Measurements from ENCODE around the gene CDH24.
A peak's percentile ranks its signal among the peaks of the same experiment; 100 is the strongest.
"Not testable (repeated sequence)": the region's sequence is repeated elsewhere in the genome, so short reads cannot be mapped to it uniquely, and the experiment has no call there.

CDH24 gene

GRCh38 chr14:23015618-23016017 is 41.7 kb downstream of the CDH24 start:
- no peak overlapping the region for H3K4me2 ChIP-seq (ENCODE audit: insufficient read depth, low read length)
- H4K20me1 ChIP-seq (ENCODE audit: insufficient read depth, low read length): no peaks in the 10 kb centered on the region
- no peak overlapping the region for H3K9ac ChIP-seq (ENCODE audit: low read depth, low read length)
- H3K4me1 ChIP-seq (ENCODE audit: insufficient read depth, low read length): no peaks in the 10 kb centered on the region
- no peak overlapping the region for H3K4me3 ChIP-seq (ENCODE audit: low read depth in 1 of 2, low read length in 2 of 2)
- DNase-seq (no peak), ATAC-seq (ENCODE audit: insufficient read depth, low read depth) (no peak)
- H3K27me3 ChIP-seq (ENCODE audit: insufficient read depth, low read length, poor library complexity): no peaks in the 10 kb centered on the region
- no peaks in the 10 kb centered on the region for H3K79me2 ChIP-seq (ENCODE audit: insufficient read depth, low read length)
- H3K36me3 ChIP-seq (ENCODE audit: insufficient read depth, low read length): no peaks in the 10 kb centered on the region
- H2AFZ ChIP-seq (ENCODE audit: low read depth, low read length): no peak overlapping the region
- TF ChIP-seq EZH2 (IDR thresholded peaks at IDR 0.05; ENCODE audit: borderline replicate concordance, low read depth, low read length, severe bottlenecking) (no peak), CTCF (IDR thresholded peaks at IDR 0.05; ENCODE audit: borderline replicate concordance, extremely low read depth, low read length, poor library complexity, severe bottlenecking) (no peak)
- no peaks in the 10 kb centered on the region for H3K9me3 ChIP-seq (ENCODE audit: insufficient read depth, low read length, severe bottlenecking)
- H3K27ac ChIP-seq (ENCODE audit: low read length): no peak overlapping the region

GRCh38 chr14:23013749-23014054 is 43.6 kb downstream of the CDH24 start:
- not testable (repeated sequence) for H3K9me3 ChIP-seq (ENCODE audit: insufficient read depth, low read length, severe bottlenecking); DNase-seq; H3K4me3 ChIP-seq (ENCODE audit: low read depth in 1 of 2, low read length in 2 of 2); H2AFZ ChIP-seq (ENCODE audit: low read depth, low read length); H3K9ac ChIP-seq (ENCODE audit: low read depth, low read length); H3K27ac ChIP-seq (ENCODE audit: low read length); H4K20me1 ChIP-seq (ENCODE audit: insufficient read depth, low read length); H3K79me2 ChIP-seq (ENCODE audit: insufficient read depth, low read length); H3K27me3 ChIP-seq (ENCODE audit: insufficient read depth, low read length, poor library complexity); H3K4me2 ChIP-seq (ENCODE audit: insufficient read depth, low read length); ATAC-seq (ENCODE audit: insufficient read depth, low read depth); H3K36me3 ChIP-seq (ENCODE audit: insufficient read depth, low read length)
- peaks cover 15% of the 10 kb centered on the region for H3K4me1 ChIP-seq (ENCODE audit: insufficient read depth, low read length)

GRCh38 chr14:23013054-23013748 is 44.1 kb downstream of the CDH24 start:
- Histone ChIP-seq H3K4me2 (ENCODE audit: insufficient read depth, low read length) (no peak overlapping the region), H3K27ac (ENCODE audit: low read length) (no peak overlapping the region), H3K9me3 (ENCODE audit: insufficient read depth, low read length, severe bottlenecking) (no peaks in the 10 kb centered on the region), H2AFZ (ENCODE audit: low read depth, low read length) (no peak overlapping the region), H3K27me3 (ENCODE audit: insufficient read depth, low read length, poor library complexity) (no peaks in the 10 kb centered on the region), H3K9ac (ENCODE audit: low read depth, low read length) (no peak overlapping the region), H3K4me1 (ENCODE audit: insufficient read depth, low read length) (peaks cover 20% of the 10 kb centered on the region), H3K79me2 (ENCODE audit: insufficient read depth, low read length) (peaks cover 12% of the 10 kb centered on the region), H3K36me3 (ENCODE audit: insufficient read depth, low read length) (no peaks in the 10 kb centered on the region), H4K20me1 (ENCODE audit: insufficient read depth, low read length) (no peaks in the 10 kb centered on the region), H3K4me3 (ENCODE audit: low read depth in 1 of 2, low read length in 2 of 2) (no peak overlapping the region)
- no peak for ATAC-seq (ENCODE audit: insufficient read depth, low read depth)
- no peak for DNase-seq
- no peak for TF ChIP-seq EZH2 (IDR thresholded peaks at IDR 0.05; ENCODE audit: borderline replicate concordance, low read depth, low read length, severe bottlenecking)
- TF ChIP-seq CTCF (IDR thresholded peaks at IDR 0.05; ENCODE audit: borderline replicate concordance, extremely low read depth, low read length, poor library complexity, severe bottlenecking): no peak

GRCh38 chr14:23009939-23010726 is 47.2 kb downstream of the CDH24 start, which contains the start of gene C14orf93:
Gene C14orf93, minus strand, starts transcription at chr14:23010143. Its CDS starts 11,120 bp downstream, at chr14:22999023.
- Histone ChIP-seq H3K4me2 (ENCODE audit: insufficient read depth, low read length) (peak within 1 kb of the TSS; percentile 72), H2AFZ (ENCODE audit: low read depth, low read length) (peak within 1 kb of the TSS; percentile 98), H4K20me1 (ENCODE audit: insufficient read depth, low read length) (no peaks in the 10 kb centered on the region), H3K9me3 (ENCODE audit: insufficient read depth, low read length, severe bottlenecking) (no peaks in the 10 kb centered on the region), H3K4me1 (ENCODE audit: insufficient read depth, low read length) (peaks cover 42% of the 10 kb centered on the region), H3K4me3 (ENCODE audit: low read depth in 1 of 2, low read length in 2 of 2) (peak within 1 kb of the TSS; percentile 39 to 61; a peak in 3 of 4 replicates), H3K27ac (ENCODE audit: low read length) (peak within 1 kb of the TSS; percentile 100), H3K36me3 (ENCODE audit: insufficient read depth, low read length) (no peaks in the 10 kb centered on the region), H3K79me2 (ENCODE audit: insufficient read depth, low read length) (peaks cover 29% of the 10 kb centered on the region), H3K9ac (ENCODE audit: low read depth, low read length) (peak within 1 kb of the TSS; percentile 72), H3K27me3 (ENCODE audit: insufficient read depth, low read length, poor library complexity) (no peaks in the 10 kb centered on the region)
- ATAC-seq (ENCODE audit: insufficient read depth, low read depth) (peak; percentile 44), DNase-seq (peak; percentile 87)
- no peak for TF ChIP-seq CTCF (IDR thresholded peaks at IDR 0.05; ENCODE audit: borderline replicate concordance, extremely low read depth, low read length, poor library complexity, severe bottlenecking)
- no peak for TF ChIP-seq EZH2 (IDR thresholded peaks at IDR 0.05; ENCODE audit: borderline replicate concordance, low read depth, low read length, severe bottlenecking)
